Measurements from ENCODE around the gene XPR1.

DNA sequence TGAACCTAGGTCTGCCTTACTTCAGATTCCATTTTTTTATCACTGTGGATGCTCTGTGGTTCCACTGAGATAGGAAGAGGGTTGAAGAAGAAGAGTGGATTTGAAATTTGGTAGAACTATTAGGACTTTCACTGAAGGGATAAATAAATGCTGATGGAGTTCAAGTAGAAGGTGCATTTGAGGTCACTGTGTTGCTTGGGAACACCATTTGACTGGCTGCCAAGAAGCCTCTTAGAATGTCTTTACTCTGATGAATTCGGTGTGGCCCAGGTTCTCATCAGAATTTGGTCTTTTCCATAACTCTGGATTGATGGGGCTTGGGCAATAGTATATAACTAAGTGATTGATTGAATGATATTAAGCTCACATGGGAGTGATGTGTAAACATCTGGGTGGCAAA is 11.9 kb downstream of the XPR1 start:
- TF ChIP-seq, protein P1, sequence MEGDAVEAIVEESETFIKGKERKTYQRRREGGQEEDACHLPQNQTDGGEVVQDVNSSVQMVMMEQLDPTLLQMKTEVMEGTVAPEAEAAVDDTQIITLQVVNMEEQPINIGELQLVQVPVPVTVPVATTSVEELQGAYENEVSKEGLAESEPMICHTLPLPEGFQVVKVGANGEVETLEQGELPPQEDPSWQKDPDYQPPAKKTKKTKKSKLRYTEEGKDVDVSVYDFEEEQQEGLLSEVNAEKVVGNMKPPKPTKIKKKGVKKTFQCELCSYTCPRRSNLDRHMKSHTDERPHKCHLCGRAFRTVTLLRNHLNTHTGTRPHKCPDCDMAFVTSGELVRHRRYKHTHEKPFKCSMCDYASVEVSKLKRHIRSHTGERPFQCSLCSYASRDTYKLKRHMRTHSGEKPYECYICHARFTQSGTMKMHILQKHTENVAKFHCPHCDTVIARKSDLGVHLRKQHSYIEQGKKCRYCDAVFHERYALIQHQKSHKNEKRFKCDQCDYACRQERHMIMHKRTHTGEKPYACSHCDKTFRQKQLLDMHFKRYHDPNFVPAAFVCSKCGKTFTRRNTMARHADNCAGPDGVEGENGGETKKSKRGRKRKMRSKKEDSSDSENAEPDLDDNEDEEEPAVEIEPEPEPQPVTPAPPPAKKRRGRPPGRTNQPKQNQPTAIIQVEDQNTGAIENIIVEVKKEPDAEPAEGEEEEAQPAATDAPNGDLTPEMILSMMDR (IDR thresholded peaks at IDR 0.05) = no peak
- no peak for TF ChIP-seq EZH2 (IDR thresholded peaks at IDR 0.05; ENCODE audit: borderline replicate concordance, insufficient read depth, low read depth, low read length, poor library complexity, severe bottlenecking)

Measured in B cell (primary cell).